GM12801 (cell line): Measurements from ENCODE around the gene ZSWIM4.

Experiments used
- CTCF ChIP-seq: IDR thresholded peaks from one replicate; pipeline ENCODE4 v1.5.1; 2011; ENCODE audit warnings: control low read depth; ENCODE audit not compliant: insufficient read length; ENCODE audit errors: extremely low read depth

Gene ZSWIM4

GRCh38 chr19:13761423-13761822 is 33.8 kb upstream of the ZSWIM4 start:
- no peak for TF ChIP-seq CTCF

- no peak for TF ChIP-seq CTCF
These were observed 32.5 kb upstream of the ZSWIM4 start for GRCh38 chr19:13762635-13763235.

- TF ChIP-seq CTCF, result no peak
These were observed 32.0 kb upstream of the ZSWIM4 start for GRCh38 chr19:13763265-13763664.

- no peak for TF ChIP-seq CTCF
These were observed 31.0 kb upstream of the ZSWIM4 start, which contains the start of gene MRI1 for GRCh38 chr19:13764101-13764807. Gene MRI1, plus strand, starts transcription at chr19:13764522. Its CDS starts 67 bp downstream, at chr19:13764589.

- no peak for TF ChIP-seq CTCF
These were observed 30.3 kb upstream of the ZSWIM4 start for GRCh38 chr19:13764821-13765394.

GRCh38 chr19:13765395-13766094 is 29.7 kb upstream of the ZSWIM4 start:
- no peak for TF ChIP-seq CTCF

- no peak for TF ChIP-seq CTCF
These were observed 29.2 kb upstream of the ZSWIM4 start for GRCh38 chr19:13766095-13766481.
